ENCODE data around the gene ZKSCAN8. TPM values are rescaled to one million over a fixed set of nuclear protein-coding genes. Genes with fewer than 3 reads are reported as not detected.

ZKSCAN8 gene
- total RNA-seq, 1 experiment from 2014 or later = 20.7 TPM

GRCh38 chr6:28171271-28171670 is 29.6 kb downstream of the ZKSCAN8 start:
- intact Hi-C loops (cut with micrococcal nuclease) = no loop called here
- ATAC-seq = no peak
- no TSS peak for BruUV-seq (replicated peaks)

GRCh38 chr6:28172006-28172405 is 30.3 kb downstream of the ZKSCAN8 start:
- ATAC-seq (no peak), DNase-seq (ENCODE audit: low read depth, low spot score) (no peak)
- TF ChIP-seq TCF7L2 (IDR thresholded peaks at IDR 0.05; ENCODE audit: borderline replicate concordance, extremely low read depth, insufficient read depth, insufficient read length) (no peak), SRF (IDR thresholded peaks at IDR 0.05; ENCODE audit: low read depth) (no peak), JUND (IDR thresholded peaks at IDR 0.05) (no peak), EZH2phosphoT487 (IDR thresholded peaks at IDR 0.05; ENCODE audit: borderline replicate concordance) (no peak), RAD21 (IDR thresholded peaks at IDR 0.05; ENCODE audit: low read depth) (no peak), ZBTB33 (IDR thresholded peaks at IDR 0.05; ENCODE audit: extremely low read depth, insufficient replicate concordance, low read length) (no peak), ELF1 (IDR thresholded peaks at IDR 0.05; ENCODE audit: borderline replicate concordance, low read depth) (no peak), FOSL1 (IDR thresholded peaks at IDR 0.05; ENCODE audit: low read depth) (no peak), CEBPB (IDR thresholded peaks at IDR 0.05; ENCODE audit: low read depth) (no peak), CBX3 (IDR thresholded peaks at IDR 0.05; ENCODE audit: low read depth) (no peak), ZNF274 (IDR thresholded peaks at IDR 0.05; ENCODE audit: low read depth, low read length) (no peak), MAX (IDR thresholded peaks at IDR 0.05) (no peak), EGR1 (IDR thresholded peaks at IDR 0.05; ENCODE audit: low read depth) (no peak)
- no TSS peak for BruUV-seq (replicated peaks)
- H3K4me1 ChIP-seq (ENCODE audit: control insufficient read depth in 1 of 2, insufficient read depth in 2 of 2, low read length in 2 of 2) = no peaks in the 10 kb centered on the region
- intact Hi-C loops (cut with micrococcal nuclease) = no loop called here
- CTCF ChIA-PET = no interaction called here
- no peak overlapping the region for H3K9ac ChIP-seq (ENCODE audit: low read length)
- H4K20me1 ChIP-seq (ENCODE audit: insufficient read depth) = no peaks in the 10 kb centered on the region
- no peaks in the 10 kb centered on the region for H3K36me3 ChIP-seq (ENCODE audit: control insufficient read depth in 1 of 2, insufficient read depth in 2 of 2, low read length in 2 of 2)
- H3K27ac ChIP-seq (ENCODE audit: low read depth, low read length) = no peak overlapping the region
- H3K9me2 ChIP-seq (ENCODE audit: insufficient read depth) = no peaks in the 10 kb centered on the region
- no peaks in the 10 kb centered on the region for H3K79me2 ChIP-seq (ENCODE audit: insufficient read depth, low read length)
- RAD21 ChIA-PET (ENCODE audit: low non-redundant PET in 1 of 2, low total read pairs in 2 of 2, uncharacterized antibody in 2 of 2, unreplicated experiment in 2 of 2) = no interaction called here
- no peak overlapping the region for H3K4me2 ChIP-seq (ENCODE audit: low read length)
- H3K4me3 ChIP-seq (replicated peaks in 1 of 2; ENCODE audit: low read depth in 1 of 2, low read length in 2 of 2) = no peak overlapping the region
- POLR2A ChIA-PET = no interaction called here
- H3K27me3 ChIP-seq (ENCODE audit: insufficient read depth, low read length) = no peaks in the 10 kb centered on the region
- H3K9me3 ChIP-seq (ENCODE audit: control insufficient read depth in 1 of 2, insufficient read depth in 1 of 2, low read depth in 1 of 2, low read length in 2 of 2) = no peaks in the 10 kb centered on the region
- H2AFZ ChIP-seq (ENCODE audit: low read depth, low read length, poor library complexity, severe bottlenecking) = no peak overlapping the region

More at GRCh38 chr6:28171271-28171670, 29.6 kb downstream of the ZKSCAN8 start:
- H3K4me3 ChIP-seq (replicated peaks in 1 of 2; ENCODE audit: low read depth in 1 of 2, low read length in 2 of 2) = no peak overlapping the region
- no peak overlapping the region for H3K27ac ChIP-seq (ENCODE audit: low read depth, low read length)
- no peaks in the 10 kb centered on the region for H3K9me3 ChIP-seq (ENCODE audit: control insufficient read depth in 1 of 2, insufficient read depth in 1 of 2, low read depth in 1 of 2, low read length in 2 of 2)
- no peak overlapping the region for H3K9ac ChIP-seq (ENCODE audit: low read length)
- H4K20me1 ChIP-seq (ENCODE audit: insufficient read depth) = no peaks in the 10 kb centered on the region
- TF ChIP-seq YY1 (IDR thresholded peaks at IDR 0.05; ENCODE audit: extremely low read depth, insufficient replicate concordance, low read depth, low read length) (no peak), SRF (IDR thresholded peaks at IDR 0.05; ENCODE audit: low read depth) (no peak), RAD21 (IDR thresholded peaks at IDR 0.05; ENCODE audit: low read depth) (no peak), FOSL1 (IDR thresholded peaks at IDR 0.05; ENCODE audit: low read depth) (no peak), ATF3 (IDR thresholded peaks at IDR 0.05) (no peak), POLR2AphosphoS5 (IDR thresholded peaks at IDR 0.05; ENCODE audit: low read depth, low read length) (no peak)
- ChIA-PET RAD21 (ENCODE audit: low non-redundant PET in 1 of 2, low total read pairs in 2 of 2, uncharacterized antibody in 2 of 2, unreplicated experiment in 2 of 2) (no interaction called here), CTCF (no interaction called here), POLR2A (no interaction called here)
- DNase-seq (ENCODE audit: low read depth, low spot score) = no peak
- no peak overlapping the region for H2AFZ ChIP-seq (ENCODE audit: low read depth, low read length, poor library complexity, severe bottlenecking)
- H3K4me2 ChIP-seq (ENCODE audit: low read length) = no peak overlapping the region
- H3K27me3 ChIP-seq (ENCODE audit: insufficient read depth, low read length) = no peaks in the 10 kb centered on the region
- H3K4me1 ChIP-seq (ENCODE audit: control insufficient read depth in 1 of 2, insufficient read depth in 2 of 2, low read length in 2 of 2) = no peaks in the 10 kb centered on the region
- H3K79me2 ChIP-seq (ENCODE audit: insufficient read depth, low read length) = no peaks in the 10 kb centered on the region
- H3K36me3 ChIP-seq (ENCODE audit: control insufficient read depth in 1 of 2, insufficient read depth in 2 of 2, low read length in 2 of 2) = no peaks in the 10 kb centered on the region
- no peaks in the 10 kb centered on the region for H3K9me2 ChIP-seq (ENCODE audit: insufficient read depth)

Data from HCT116 (cell line).